HepG2 (cell line): ENCODE data around the gene CREB3. TPM values are rescaled to one million over a fixed set of nuclear protein-coding genes. Genes with fewer than 3 reads are reported as not detected.

Experiments
- ATAC-seq: fragments of 200-7000 bp; cut with Tn5 transposase; 3 replicates; pipeline ENCODE4 v1.9.1; 2020; ENCODE audit warnings: mild to moderate bottlenecking, moderate library complexity
- BruUV-seq: library from RNA; stranded (reverse); fragments of 400-500 nt; replicated peaks from 2 replicates; lab custom pipeline; 2021; lab: Mats Ljungman, UMichigan
- CTCF ChIA-PET: fragments of 300-600 bp; formaldehyde crosslinking; extraction: SDS; loops from one replicate; lab custom pipeline; 2021; ENCODE audit warnings: low total read pairs, inconsistent platforms, low intra/inter-chr PET ratio; lab: Yijun Ruan, JAX
- POLR2A ChIA-PET: fragments of 350-600 bp; sonication (Branson Sonifier 250); formaldehyde crosslinking; loops from one replicate; lab custom pipeline; 2020; ENCODE audit warnings: antibody characterized with exemption, inconsistent platforms; lab: Yijun Ruan, JAX
- DNase-seq: peaks from one replicate; pipeline ENCODE4 v3.0.0-alpha.2; 2015; ENCODE audit warnings: low spot score
- FAIRE-seq: peaks from 3 replicates; lab custom pipeline; 2011; peaks lifted over from hg19 to GRCh38; lab: Jason Lieb, UNC
- H2AFZ ChIP-seq: one replicate; pipeline ENCODE4 v1.6.1; 2011; ENCODE audit warnings: low read length, inconsistent platforms
- H3K27ac ChIP-seq: fragments of 300-600 bp; 3 replicates; pipeline ENCODE4 v1.8.0; 2011; ENCODE audit warnings: mixed run types, mild to moderate bottlenecking, mixed read lengths, low read length, inconsistent platforms; ENCODE audit not compliant: insufficient read depth; ENCODE audit errors: extremely low read length
- H3K27me3 ChIP-seq, 2 experiments: fragments of 200-600 bp in 1 of 2; 2 replicates in 1 of 2; 3 replicates in 1 of 2; pipeline versions ENCODE4 v1.6.0 to v1.8.0; 2011; ENCODE audit warnings: low read length in 2 of 2, mild to moderate bottlenecking in 2 of 2, moderate library complexity in 2 of 2, inconsistent platforms in 1 of 2; ENCODE audit not compliant: insufficient read depth in 2 of 2, control insufficient read depth in 1 of 2
- H3K36me3 ChIP-seq, 2 experiments: fragments of 200-600 bp in 1 of 2; replicated peaks in 1 of 2; 2 replicates in 1 of 2; 3 replicates in 1 of 2; pipeline versions ENCODE4 v1.5.1 to v1.8.0; 2011; ENCODE audit warnings: low read length in 2 of 2, inconsistent platforms in 1 of 2; ENCODE audit not compliant: insufficient read depth in 2 of 2, control insufficient read depth in 1 of 2
- H3K4me1 ChIP-seq: 2 replicates; pipeline ENCODE4 v1.5.1; 2012; ENCODE audit warnings: low read length, inconsistent platforms; ENCODE audit not compliant: insufficient read depth
- H3K4me2 ChIP-seq: 2 replicates; pipeline ENCODE4 v1.6.0; 2011; ENCODE audit warnings: low read depth, low read length, inconsistent platforms
- H3K4me3 ChIP-seq, 3 experiments: fragments of 200-600 bp in 1 of 3; sonication (generic), shearing (Covaris generic) in 1 of 3; replicated peaks in 1 of 3; 2 replicates each; pipeline ENCODE4 v1.5.1; 2011 to 2016; ENCODE audit warnings: low read length in 3 of 3, inconsistent platforms in 2 of 3, low read depth in 2 of 3, mild to moderate bottlenecking in 2 of 3, control low read depth in 1 of 3, mixed read lengths in 1 of 3; ENCODE audit not compliant: insufficient read depth in 1 of 3
- H3K79me2 ChIP-seq: one replicate; pipeline ENCODE4 v1.6.1; 2011; ENCODE audit warnings: low read length, inconsistent platforms; ENCODE audit not compliant: insufficient read depth
- H3K9ac ChIP-seq: 2 replicates; pipeline ENCODE4 v1.6.0; 2011; ENCODE audit warnings: mild to moderate bottlenecking, low read depth, low read length, inconsistent platforms; ENCODE audit not compliant: insufficient read depth
- H3K9me3 ChIP-seq: 2 replicates; pipeline ENCODE4 v1.5.1; 2012; ENCODE audit warnings: mild to moderate bottlenecking, low read length
- H4K20me1 ChIP-seq: 2 replicates; pipeline ENCODE4 v1.6.0; 2011; ENCODE audit warnings: inconsistent platforms, mild to moderate bottlenecking, low read length, moderate library complexity; ENCODE audit not compliant: insufficient read depth
- CEBPB ChIP-seq: IDR thresholded peaks from 2 replicates; pipeline ENCODE4 v1.6.1; 2011; ENCODE audit warnings: low read depth, low read length, improper control_type of control experiment, borderline replicate concordance
- ETV6 ChIP-seq: sonication (generic); formaldehyde crosslinking; conservative IDR thresholded peaks from 2 replicates; pipeline ENCODE4 v1.4.0; 2020; ENCODE audit warnings: missing genetic modification reagents
- SAP130 ChIP-seq: IDR thresholded peaks from 2 replicates; pipeline ENCODE4 v1.6.1; 2016; ENCODE audit warnings: low read depth
- XBP1 ChIP-seq: sonication (generic); formaldehyde crosslinking; IDR thresholded peaks from 2 replicates; pipeline ENCODE4 v1.5.0; 2020; ENCODE audit warnings: missing genetic modification reagents
- ZFX ChIP-seq: sonication (generic); formaldehyde crosslinking; IDR thresholded peaks from 2 replicates; pipeline ENCODE4 v1.4.0; 2020; ENCODE audit warnings: mild to moderate bottlenecking, low read depth, missing genetic modification reagents, moderate library complexity
- in situ Hi-C: cut with HindIII; loops from 2 replicates; pipeline ENCODE4 v1.10.0; 2017; ENCODE audit warnings: low pct_unique_long_range_greater_than_20kb; ENCODE audit not compliant: extremely low pct_ligation_motif_present
- intact Hi-C: fragments of 100-400 bp; cut with micrococcal nuclease; formaldehyde crosslinking; loops from one replicate; pipeline ENCODE4 v1.10.0; 2022; ENCODE audit not compliant: unreplicated experiment
- polyA plus RNA-seq, 8 experiments: library from polyadenylated mRNA; depleted of rRNA in 3 of 8; stranded (reverse) in 7 of 8; unstranded in 1 of 8; fragments of >200 nt; fragmentation: Illumina TruSeq in 4 of 8; extraction: Trizol in 4 of 8; gene quantifications; 2 replicates each; pipeline versions ENCODE4 v1.2.1 to v1.2.3, GENCODE V29; 2011 to 2016; ENCODE audit warnings: low read depth in 4 of 8, missing spikeins in 1 of 8, mixed read lengths in 1 of 8; ENCODE audit not compliant: insufficient read depth in 1 of 8
- total RNA-seq, 5 experiments: library from RNA; depleted of rRNA; stranded (reverse); fragments of >200 nt; fragmentation: Illumina TruSeq; extraction: Trizol; gene quantifications; 2 replicates each; pipeline ENCODE4 v1.2.3, GENCODE V29; 2016; ENCODE audit warnings: low read depth in 1 of 5
- TF ChIP-seq, protein P1 (sequence below): IDR thresholded peaks from 2 replicates; pipeline ENCODE4 v1.6.1; 2016; ENCODE audit warnings: missing compliant biosample characterization, missing genetic modification reagents, borderline replicate concordance
- TF ChIP-seq, protein P2 (sequence below): sonication (generic); formaldehyde crosslinking; IDR thresholded peaks from 2 replicates; pipeline ENCODE4 v1.4.0; 2020; ENCODE audit warnings: low read depth, mild to moderate bottlenecking, missing genetic modification reagents

The CREB3 gene
- total and polyA plus RNA-seq, 2 of the 13 experiments (the other 11 are each of a cell fraction or from before 2014, with no cell fraction given): 11.1 to 34.2 TPM

DNA sequence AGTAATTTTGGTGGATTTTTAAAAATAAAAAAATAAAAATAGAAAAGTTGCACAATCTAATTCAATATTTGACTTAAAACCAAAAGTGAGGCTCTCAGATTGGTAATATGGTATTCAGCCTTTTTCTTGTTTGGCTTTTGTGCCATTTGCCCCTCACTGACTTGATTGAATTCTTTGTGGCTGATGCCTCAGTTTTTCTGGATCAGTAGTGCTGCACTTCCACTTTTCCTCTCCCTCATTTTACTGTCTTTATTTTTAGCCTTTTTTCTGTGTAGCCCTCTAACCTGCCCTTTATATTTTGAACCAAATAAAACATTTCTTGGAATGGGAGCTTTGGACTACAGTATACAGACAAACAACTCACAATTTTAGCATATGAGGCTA lies 25.4 kb downstream of the CREB3 start:
- peak overlapping the region; percentile 95 for H3K27ac ChIP-seq
- H3K4me3 ChIP-seq: peak overlapping the region; percentile 82 to 90 (median 89)
- peaks cover 4 to 8% of the 10 kb centered on the region in 2 experiments; a peak in 2 of 5 replicates for H3K36me3 ChIP-seq
- in situ Hi-C loops (no loop called here), intact Hi-C loops (loop anchor here (2.0 kb wide), 1 partner anchor 21 kb away; no protein-coding TSS in a partner anchor)
- TF ChIP-seq ETV6 (CRISPR knock-in tag) (no peak), CEBPB (no peak), ZFX (no peak), SAP130 (CRISPR knock-in tag) (no peak), XBP1 (CRISPR knock-in tag) (no peak)
- TF ChIP-seq, protein P1, sequence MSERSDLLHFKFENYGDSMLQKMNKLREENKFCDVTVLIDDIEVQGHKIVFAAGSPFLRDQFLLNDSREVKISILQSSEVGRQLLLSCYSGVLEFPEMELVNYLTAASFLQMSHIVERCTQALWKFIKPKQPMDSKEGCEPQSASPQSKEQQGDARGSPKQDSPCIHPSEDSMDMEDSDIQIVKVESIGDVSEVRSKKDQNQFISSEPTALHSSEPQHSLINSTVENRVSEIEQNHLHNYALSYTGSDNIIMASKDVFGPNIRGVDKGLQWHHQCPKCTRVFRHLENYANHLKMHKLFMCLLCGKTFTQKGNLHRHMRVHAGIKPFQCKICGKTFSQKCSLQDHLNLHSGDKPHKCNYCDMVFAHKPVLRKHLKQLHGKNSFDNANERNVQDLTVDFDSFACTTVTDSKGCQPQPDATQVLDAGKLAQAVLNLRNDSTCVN (CRISPR knock-in tag): no peak
- TF ChIP-seq, protein P2, sequence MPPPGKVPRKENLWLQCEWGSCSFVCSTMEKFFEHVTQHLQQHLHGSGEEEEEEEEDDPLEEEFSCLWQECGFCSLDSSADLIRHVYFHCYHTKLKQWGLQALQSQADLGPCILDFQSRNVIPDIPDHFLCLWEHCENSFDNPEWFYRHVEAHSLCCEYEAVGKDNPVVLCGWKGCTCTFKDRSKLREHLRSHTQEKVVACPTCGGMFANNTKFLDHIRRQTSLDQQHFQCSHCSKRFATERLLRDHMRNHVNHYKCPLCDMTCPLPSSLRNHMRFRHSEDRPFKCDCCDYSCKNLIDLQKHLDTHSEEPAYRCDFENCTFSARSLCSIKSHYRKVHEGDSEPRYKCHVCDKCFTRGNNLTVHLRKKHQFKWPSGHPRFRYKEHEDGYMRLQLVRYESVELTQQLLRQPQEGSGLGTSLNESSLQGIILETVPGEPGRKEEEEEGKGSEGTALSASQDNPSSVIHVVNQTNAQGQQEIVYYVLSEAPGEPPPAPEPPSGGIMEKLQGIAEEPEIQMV (CRISPR knock-in tag): no peak
- TSS peak; percentile 38 for BruUV-seq
- no peaks in the 10 kb centered on the region for H3K9me3 ChIP-seq
- DNase-seq (no peak), FAIRE-seq (no peak), ATAC-seq (no peak)
- POLR2A ChIA-PET: interaction anchor here (1.9 to 2.0 kb wide), 2 partner anchors 9 to 26 kb away, joined by 5 to 9 read pairs; partner anchors contain the start of genes CREB3, GBA2, RGP1 and TLN1
- H3K4me1 ChIP-seq: peaks cover 33% of the 10 kb centered on the region
- CTCF ChIA-PET: no interaction called here
- H3K4me2 ChIP-seq: peak overlapping the region; percentile 95
- H3K27me3 ChIP-seq: no peaks in the 10 kb centered on the region; a peak in 1 of 5 replicates
- peaks cover 41% of the 10 kb centered on the region for H3K79me2 ChIP-seq
- H3K9ac ChIP-seq: peak overlapping the region; percentile 83
- H4K20me1 ChIP-seq: no peaks in the 10 kb centered on the region
- H2AFZ ChIP-seq: no peak overlapping the region
